ENCODE measurements around the gene TMEM39A.

The TMEM39A gene

DNA sequence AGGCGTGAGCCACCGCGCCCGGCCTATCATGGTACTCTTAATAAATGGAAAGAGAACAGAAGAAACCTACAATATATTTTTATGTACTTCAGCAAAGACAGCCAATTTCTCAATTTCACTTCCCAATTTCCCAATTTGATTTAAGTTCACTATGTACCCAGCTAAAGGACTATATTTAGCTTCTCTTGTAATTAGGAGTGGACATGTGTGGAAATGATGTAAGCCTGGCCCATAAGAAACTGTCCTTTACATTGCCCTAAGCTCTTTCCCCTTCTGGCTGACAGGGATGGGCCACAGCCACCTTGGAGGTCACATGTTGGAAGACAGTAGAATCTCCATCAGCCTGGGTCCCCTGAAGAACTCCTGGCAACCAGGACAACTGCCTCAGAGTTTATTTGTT is 6.2 kb downstream of the TMEM39A start:
- no peak for DNase-seq (ENCODE audit: extremely low read depth in 1 of 2, low read depth in 1 of 2)

DNA sequence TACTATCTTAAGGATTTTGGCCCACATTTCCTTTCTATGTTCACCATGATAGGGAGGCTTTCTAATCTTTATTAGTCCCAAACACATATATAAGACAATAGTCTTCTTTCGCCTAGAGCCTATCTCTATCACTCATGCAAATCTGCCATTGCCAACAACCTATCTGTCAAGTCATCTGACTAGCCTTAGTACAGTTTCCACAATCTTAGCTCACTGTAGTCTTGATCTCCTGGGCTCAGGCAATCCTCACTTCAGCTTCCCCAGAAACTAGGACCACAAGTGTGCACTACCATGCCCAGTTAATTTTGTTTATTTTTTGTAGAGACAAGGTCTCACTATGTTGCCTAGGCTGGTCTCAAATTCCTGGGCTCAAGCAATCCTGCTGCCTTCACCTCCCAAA is 6.9 kb downstream of the TMEM39A start:
- no peak for DNase-seq (ENCODE audit: extremely low read depth in 1 of 2, low read depth in 1 of 2)

DNA sequence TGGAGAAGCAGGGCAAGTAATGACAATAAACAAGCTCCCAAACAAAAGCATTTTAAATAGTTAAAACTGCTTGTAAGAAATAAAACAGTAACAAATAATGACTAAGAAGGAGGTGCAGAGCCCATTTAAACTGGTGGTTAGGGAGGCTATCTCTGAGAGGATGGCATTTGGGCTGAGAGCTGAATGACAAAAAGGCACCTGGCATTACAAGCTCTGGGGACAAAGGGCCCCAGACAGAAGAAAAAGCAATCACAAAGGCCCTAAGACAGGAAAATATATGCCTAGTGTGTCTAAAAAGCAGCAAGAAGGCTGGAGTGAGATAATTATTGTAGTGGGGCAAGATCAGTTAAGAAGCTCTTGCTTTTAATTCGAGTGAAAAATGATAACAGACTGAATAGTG is 9.6 kb downstream of the TMEM39A start:
- no peak for DNase-seq (ENCODE audit: extremely low read depth in 1 of 2, low read depth in 1 of 2)

DNA sequence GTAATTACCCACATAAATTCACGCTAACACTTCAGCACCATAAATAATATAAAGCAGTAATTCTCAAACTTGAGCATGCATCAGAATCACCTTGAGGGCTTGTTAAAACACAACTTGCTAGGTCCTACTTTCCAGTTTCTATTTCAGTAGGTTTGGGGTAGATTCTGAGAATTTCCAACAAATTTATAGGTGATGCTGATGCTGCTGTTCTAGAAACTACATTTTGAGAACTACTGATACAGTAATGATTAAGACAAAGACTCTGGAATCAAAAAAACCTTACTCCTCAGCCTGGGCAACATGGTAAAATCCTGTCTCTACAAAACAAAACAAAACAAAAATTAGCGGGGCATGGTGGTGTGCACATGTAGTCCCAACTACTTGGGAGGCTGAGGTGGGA is 18.8 kb downstream of the TMEM39A start:
- no peak for DNase-seq (ENCODE audit: extremely low read depth in 1 of 2, low read depth in 1 of 2)

DNA sequence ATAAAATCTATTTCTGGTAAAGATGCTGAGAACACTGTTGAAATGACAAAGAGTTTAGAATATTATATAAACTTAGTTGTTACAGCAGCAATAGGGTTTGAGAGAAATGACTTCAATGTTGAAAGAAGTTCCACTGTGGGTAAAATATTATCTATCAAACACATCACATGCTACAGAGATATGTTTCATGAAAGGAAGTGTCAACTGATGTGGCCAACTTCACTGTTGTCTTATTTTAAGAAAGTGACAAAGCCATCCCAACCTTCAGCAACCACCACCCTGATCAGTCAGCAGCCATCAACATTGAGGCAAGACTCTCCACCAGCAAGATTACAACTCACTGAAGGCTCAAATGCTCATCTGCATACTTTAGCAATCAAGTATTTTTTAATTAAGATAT is 20.2 kb downstream of the TMEM39A start:
- no peak for DNase-seq (ENCODE audit: extremely low read depth in 1 of 2, low read depth in 1 of 2)

DNA sequence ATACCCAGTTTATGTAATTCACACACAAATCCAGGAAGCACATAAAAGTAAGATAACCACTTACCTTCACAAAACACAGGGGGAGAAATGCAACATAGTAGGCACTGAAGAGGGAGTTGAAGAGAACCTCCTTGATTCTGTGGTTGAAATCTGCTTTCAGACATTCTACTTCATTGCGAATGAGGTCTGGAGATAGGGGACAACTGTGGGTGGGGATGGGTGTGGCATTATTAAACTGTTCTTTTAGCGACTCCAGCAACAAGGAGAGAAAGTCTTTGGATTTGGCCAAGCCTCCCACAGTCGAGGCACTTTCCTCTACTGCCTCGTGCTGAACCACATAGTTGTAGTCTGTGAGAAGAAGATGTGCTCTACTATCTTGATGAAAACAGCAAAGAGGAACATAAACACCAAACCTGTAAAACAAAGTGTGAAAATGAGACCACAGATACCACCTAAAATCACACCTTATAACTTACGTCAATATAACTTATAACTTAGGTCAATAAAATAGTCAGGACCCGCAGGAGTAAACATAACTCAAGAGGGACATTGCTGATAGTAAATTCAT is 25.6 kb downstream of the TMEM39A start:
- no peak for DNase-seq (ENCODE audit: extremely low read depth in 1 of 2, low read depth in 1 of 2)

DNA sequence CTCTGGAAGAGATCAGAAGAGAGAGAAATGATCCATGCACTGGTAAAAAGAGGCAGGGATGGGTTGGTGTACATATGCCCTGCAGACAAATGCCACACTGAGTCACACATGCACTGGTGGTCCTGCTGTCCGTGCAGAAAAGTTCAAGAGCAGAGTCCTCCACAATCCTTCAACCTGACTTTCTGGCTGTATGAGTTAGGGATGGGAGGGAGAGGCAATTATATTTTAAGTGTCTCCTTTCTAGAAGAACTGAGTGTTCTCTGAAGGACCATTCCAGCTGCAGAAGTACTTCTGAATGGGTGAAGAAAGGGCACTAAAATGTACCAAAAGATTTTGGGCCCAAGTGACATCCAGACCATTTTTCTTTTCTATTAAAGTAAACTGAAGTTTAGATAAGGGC is 26.4 kb downstream of the TMEM39A start:
- DNase-seq (ENCODE audit: extremely low read depth in 1 of 2, low read depth in 1 of 2): no peak

DNA sequence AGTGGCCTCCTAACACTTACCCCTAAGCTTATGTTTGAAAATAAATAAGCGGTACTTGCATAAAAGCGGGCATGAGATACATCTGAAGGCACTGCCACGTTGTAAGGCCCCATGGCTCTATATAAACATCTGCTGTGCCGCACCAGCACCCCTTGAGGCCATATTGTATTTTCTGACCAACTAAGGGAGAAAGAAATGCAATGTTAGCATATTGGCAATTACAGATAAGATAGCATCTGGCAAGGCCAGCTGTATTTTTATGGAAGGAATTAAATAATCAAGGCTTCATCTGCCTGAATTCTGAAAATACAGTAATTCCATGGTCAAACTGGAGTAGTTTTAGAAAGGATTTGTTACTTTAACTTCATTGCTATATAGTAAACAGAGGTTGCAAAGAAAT is 28.7 kb downstream of the TMEM39A start:
- no peak for DNase-seq (ENCODE audit: extremely low read depth in 1 of 2, low read depth in 1 of 2)

DNA sequence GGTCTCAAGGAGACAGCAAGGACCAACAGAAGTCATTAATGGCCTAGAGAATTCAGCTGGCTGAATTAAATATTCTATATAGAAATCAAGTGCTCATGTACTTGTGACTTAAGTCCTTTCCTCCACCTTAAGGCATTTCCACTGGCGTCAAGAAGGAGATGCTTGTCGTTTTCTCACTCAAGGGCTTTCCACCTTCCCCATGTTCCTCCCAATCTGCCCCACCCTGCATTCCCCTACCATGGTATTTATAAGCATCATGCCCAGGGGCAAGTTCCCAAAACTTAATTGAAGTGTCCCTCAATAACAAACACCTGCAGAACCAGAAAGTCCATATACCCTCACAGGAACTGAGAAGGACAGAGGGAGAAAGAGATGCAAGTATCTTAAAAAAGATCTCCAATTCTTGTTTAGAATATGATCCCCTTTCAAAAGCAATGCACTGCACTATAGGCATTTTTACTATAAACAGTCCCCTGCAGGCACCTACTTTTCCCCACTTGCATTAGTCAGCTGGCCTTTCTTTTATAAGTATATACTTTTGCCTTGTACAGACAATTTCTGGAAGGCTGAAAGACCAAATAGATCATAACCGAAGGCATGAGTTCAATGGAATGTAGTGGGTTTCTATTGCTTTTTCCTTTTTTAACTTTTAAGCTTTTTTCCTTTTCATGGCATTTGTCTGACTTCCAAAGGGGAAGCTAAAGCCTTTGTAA is 29.6 kb downstream of the TMEM39A start:
- no peak for DNase-seq (ENCODE audit: extremely low read depth in 1 of 2, low read depth in 1 of 2)

DNA sequence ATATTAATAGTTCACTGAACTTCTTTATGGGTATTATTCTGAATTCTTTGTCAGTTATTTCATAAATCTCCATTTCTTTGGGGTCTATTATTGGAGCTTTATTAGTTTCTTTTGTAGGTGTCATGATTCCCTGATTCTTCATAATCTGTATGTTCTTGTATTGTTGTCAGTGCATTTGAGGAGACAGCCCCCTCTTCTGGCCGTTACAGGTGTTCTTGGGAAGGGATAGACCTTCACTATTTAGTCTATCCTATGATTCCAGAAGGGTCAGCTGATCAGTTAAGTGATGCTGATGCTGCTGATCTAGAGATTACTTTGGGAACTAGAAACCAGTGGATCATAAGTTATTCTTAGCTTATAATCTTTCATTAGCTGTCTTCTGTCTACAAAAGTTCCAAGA is 34.9 kb downstream of the TMEM39A start:
- DNase-seq (ENCODE audit: extremely low read depth in 1 of 2, low read depth in 1 of 2): no peak

DNA sequence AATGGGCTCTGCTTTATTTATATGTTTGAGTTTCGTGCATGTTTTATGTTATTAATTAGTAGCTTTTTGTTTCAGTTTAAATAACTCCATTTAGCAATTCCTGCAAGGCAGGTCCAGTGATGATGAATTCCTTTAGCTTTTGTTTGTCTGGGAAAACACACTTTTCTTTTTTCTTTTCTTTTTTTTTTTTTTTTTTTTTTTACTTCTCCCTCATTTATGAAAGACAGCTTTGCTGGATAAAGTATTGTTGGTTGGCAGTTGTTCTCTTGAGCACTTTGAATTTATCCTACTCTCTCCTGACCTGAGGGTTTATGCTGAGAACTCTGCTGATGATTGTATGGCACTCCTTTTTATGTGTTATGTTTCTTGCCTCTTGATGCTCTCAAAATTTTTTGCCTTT is 35.7 kb downstream of the TMEM39A start:
- DNase-seq (ENCODE audit: extremely low read depth in 1 of 2, low read depth in 1 of 2): no peak

DNA sequence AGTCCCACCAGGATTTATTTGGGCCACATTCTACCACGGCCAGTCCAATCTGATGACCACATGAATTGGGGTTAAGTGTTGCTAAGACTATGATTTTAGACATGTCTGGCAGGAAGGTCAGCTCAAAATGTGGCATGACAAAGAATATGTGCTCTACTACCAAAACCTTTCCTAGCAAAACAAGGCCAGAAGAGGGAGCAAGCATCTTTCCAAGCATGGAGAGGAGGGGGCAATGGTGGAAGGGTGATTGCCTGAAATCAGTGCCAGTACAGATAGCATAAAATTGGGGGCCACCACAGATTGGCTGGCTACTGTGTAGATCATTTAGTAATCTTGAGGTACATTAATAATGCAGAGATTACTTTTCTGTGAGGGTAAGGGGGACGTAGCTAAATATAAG is 43.2 kb downstream of the TMEM39A start:
- no peak for DNase-seq (ENCODE audit: extremely low read depth in 1 of 2, low read depth in 1 of 2)

DNA sequence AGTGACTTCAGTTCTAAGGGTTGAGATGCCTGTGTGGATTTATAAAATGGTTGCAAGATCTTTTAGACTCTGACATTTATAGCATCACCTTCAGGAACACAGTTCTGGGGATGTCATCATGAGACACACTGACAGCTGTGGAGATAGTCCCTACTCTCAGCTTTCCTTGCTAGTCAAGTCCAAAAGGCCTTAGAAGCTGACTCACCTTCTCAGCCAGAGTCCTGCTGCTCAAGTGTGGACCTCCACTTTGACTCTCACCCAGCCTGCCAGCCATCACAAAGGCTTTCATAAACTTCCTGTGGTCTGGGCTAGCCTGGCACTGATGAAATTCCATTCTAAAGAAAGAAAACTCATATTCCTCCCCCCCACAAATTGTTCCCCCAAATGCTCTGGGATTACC is 44.8 kb downstream of the TMEM39A start:
- no peak for DNase-seq (ENCODE audit: extremely low read depth in 1 of 2, low read depth in 1 of 2)

DNA sequence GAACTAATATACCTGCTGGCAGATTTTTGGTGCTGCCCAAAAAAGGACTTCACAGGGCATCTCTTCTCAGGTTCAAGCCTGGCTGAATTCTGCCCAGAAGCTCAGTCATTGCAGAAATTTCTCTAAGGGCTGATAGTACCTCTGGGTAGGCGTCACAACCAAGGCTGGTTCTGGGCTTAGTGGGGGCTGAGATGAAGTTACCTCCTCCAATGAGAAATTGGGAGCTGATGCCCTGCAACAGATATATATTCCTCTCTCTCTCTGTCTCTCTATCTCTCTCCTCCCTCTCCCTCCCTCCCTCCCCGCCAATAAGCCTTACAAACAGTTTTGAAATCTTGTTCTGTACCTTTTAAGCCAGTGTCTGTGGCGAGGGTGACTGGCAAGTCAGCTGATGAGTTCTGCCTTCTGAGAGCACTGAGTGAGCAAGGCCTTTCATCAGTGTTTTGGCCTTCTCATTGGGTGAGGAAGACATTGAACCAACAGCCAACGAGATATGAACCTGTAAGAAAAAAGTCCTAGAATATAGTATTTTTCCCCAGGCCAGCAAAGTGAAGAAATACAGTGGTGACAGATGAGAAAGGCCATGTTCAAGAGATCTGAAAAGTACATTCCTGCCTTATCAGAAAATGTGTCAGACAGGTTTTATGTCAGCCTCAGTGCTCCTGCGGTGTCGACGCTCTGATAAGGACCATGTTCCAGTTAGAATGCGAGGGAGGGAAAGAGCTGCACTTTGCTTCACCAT is 45.5 kb downstream of the TMEM39A start:
- DNase-seq (ENCODE audit: extremely low read depth in 1 of 2, low read depth in 1 of 2): no peak

DNA sequence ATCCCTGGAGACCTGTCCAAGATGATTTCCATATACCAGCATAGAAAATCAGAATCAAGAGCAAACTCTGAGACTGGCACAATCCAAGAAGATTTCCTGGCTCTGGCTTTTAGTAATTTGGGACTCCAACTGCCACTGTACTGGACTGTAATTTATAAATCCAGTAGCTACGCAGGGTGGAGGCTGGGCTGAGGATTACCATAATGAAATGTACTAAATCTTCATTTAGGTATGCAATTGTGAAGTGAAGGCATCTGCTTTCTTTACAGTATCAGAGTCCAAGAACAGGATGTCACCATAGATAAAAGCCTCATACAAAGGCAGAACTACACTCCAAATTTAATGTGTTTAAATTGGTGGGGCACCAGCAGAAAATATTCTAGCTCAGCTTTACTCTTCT is 46.5 kb downstream of the TMEM39A start:
- no peak for DNase-seq (ENCODE audit: extremely low read depth in 1 of 2, low read depth in 1 of 2)

DNA sequence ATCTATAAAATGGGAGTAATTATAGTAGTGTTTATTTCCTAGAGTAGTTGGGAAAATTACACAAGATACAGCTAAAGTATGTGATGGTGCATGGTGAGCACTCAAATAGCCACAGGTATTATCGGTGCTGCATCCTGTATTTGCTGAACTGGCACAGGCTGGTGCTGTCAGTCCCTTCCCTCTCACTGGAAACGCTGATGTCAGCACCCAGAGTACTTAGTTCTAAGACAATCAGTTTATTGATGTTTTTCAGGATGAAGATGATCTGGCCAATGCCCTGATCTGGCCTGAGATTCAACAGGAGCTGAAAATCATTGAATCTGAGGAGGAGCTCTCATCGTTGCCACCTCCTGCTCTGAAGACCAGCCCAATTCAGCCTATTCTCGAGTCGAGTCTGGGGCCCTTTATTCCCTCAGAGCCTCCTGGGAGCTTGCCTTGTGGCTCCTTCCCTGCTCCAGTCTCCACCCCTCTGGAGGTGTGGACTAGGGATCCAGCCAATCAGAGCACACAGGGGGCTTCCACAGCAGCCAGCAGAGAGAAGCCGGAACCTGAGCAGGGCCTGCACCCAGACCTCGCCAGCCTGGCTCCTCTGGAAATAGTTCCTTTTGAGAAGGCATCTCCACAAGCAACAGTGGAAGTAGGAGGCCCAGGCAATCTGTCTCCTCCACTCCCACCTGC is 49.7 kb downstream of the TMEM39A start:
- DNase-seq (ENCODE audit: extremely low read depth in 1 of 2, low read depth in 1 of 2): no peak

DNA sequence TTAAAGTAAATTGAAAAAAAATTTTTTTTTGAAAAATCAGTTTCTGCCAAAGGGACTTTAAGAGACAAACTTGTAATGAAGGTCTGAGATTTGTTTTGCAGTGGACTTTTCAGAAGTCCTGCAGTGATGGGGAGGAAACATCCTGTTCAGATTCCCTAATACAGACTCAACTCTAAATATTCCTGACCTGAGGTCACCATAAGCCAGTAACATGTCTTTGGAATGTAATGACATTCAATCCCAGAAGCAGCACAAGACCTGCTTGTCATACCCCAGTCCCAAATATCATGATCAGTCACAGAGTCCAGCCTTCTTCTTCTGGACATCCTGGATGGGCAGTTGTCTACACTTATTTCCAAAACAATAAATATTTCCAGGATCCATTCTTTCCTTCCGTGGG is 53.6 kb downstream of the TMEM39A start:
- DNase-seq (ENCODE audit: extremely low read depth in 1 of 2, low read depth in 1 of 2): no peak

DNA sequence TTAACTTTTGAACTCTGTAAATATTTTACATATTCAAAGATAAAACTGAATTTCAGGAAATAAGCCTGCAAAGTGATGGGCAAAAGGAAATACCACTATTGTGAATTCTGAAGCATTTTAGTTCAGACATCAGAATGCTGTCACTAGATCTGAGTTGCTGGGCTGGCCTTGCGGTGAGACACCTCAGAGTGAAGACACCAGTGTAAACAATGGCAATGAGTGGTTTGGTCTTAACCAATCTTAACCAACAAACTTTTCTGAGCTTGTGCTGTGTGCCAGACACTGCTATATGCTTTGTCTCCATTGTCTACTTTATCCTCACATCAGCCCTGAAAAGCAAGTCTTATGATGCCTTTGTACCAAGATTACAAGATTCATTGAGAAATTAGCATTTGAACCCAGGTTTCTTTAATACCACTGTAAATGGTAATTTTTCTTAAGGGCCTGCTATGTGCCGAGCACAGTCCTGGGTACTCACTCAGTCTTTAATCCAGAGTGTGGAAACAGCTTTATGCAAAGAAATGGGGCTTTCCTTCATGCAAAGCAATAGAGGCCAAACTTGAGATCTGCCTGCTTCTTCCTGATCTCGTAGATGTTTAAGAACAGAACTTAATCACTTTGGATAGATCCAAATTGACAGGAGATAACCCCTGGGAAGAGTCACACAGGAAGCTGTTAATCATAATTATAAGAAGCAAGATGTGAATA is 55.0 kb downstream of the TMEM39A start:
- DNase-seq (ENCODE audit: extremely low read depth in 1 of 2, low read depth in 1 of 2): no peak

DNA sequence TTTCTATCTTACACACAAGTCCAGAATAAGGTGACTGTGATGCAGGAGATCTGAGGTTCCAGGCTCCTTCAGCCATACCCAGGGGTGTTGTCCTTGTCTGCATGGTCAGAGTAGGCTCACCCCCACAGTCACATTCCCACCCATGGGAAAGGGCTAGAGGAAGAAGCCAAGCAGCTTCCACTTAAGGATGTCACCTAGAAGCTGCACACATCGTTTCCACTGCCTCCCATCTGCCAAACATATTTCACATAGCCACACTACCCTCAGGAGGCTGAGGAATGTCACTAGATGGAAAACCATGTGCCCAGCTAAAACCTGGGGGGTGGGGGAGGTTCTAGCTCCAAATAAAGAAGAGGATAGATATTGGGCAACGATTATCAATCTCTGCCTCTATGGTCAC is 58.1 kb downstream of the TMEM39A start:
- no peak for DNase-seq (ENCODE audit: extremely low read depth in 1 of 2, low read depth in 1 of 2)

DNA sequence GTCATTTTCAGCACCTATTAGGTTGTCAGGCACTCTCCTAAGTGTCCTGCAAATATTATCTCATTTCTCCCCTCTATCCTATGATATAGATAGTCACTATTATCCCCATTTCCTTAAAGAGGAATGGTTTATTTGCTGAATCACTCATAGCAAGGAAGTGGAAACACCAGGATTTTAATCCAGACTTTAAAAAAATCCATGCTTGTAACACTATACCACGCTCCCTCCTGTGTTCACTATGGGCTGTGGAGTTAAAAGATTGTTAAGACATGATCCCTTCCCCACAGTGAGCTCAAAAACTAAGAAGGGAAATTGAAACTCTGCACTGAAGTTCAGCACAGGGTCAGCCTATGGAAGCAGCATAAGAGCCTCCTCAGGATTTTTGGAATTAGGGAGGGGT is 60.2 kb downstream of the TMEM39A start:
- DNase-seq (ENCODE audit: extremely low read depth in 1 of 2, low read depth in 1 of 2): no peak

DNA sequence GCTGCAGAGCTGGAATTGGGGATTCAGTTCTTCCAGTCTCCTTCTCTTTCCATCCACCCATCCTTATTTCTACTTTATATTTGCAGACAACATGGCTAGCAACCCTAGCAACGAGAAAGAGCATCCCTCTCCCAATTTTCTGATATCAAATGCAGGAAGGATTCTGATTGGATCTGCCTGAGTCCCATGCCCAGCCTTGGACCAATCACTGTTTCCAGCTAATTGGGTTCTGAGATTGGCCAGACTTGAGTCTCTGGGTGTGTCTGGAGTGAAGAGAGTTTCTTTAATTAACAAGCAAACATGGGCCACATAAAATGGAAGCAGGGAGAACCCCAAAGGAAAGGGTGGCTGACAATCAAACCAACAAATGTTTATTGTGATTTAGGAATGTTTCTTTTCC is 60.6 kb downstream of the TMEM39A start:
- DNase-seq (ENCODE audit: extremely low read depth in 1 of 2, low read depth in 1 of 2): no peak

Measured in activated CD8-positive, alpha-beta memory T cell treated with anti-CD3 and anti-CD28 coated beads for 1 hour (primary cell).